Stromal cell of bone marrow (primary cell): ENCODE data around the gene TIMP4.

Experiments
- DNase-seq: peaks from one replicate; pipeline ENCODE4 v3.0.0-alpha.2; 2012; ENCODE audit warnings: low read depth

TIMP4 gene

DNA sequence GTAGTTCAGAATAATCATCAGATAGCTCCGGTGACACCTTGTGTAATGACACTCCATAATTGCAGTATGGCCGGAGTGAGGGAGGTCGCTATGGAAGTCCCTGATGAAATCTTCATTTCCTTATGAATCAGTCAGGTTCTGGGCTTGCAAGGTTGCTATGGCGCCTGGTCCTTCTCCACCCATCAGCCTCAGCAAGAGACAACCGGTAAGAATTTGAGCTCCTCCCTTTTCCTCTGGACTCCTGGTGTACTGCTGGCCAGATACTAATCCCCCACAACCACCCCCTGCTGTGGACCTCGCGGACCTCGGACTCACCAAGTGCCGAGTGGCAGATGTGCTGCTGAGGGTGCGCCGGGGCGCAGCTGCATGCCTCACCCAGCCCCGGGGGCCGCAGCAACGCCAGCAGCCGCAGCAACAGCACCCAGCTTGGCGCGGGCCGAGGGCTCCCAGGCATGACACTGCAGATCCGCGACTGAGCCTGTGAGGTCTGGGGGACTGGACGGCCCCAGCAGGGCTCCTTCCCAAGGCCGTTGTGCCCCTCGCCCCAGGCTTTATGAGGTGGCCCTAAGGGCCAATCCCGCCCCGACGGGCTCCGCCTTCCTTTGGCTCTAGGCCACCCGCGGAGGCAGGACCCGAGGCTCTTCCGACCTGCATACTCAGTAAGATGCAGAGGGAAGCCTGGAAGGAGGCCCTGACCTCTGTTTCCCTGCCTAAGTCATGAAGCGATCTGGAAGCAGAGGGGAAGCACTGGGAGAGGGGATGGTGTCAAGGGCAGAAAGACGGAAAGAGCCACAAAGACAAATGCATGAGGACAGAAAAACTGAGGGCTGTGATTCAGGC is at the start of gene TIMP4:
TSS of gene TIMP4 (minus strand) at position 526 of the 840 bp plus-strand sequence. CDS start at position 454, 72 bp downstream.
- DNase-seq = no peak

DNA sequence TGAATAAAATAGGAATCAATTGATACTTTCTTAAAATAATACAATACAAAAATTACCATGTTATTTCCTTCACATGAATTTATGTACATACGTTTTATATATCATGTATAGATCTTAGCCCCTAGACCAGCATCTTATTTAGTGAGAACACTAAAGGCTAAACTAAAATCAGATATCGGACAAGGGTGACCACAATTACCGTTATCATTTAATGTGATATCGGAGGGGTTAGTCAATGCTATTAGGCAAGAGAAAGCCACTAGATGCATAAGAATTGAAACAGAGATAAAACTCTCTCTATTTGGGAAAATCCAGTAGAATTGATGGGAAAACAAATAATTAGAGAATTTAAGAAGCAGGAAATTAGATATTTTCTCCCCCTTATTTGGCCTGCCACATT is 46.5 kb upstream of the TIMP4 start:
- DNase-seq = no peak

GRCh38 chr3:12201813-12202212 is 43.1 kb upstream of the TIMP4 start:
- no peak for DNase-seq

- peak; percentile 73 for DNase-seq
Measured at GRCh38 chr3:12198301-12198700, 39.6 kb upstream of the TIMP4 start.

DNA sequence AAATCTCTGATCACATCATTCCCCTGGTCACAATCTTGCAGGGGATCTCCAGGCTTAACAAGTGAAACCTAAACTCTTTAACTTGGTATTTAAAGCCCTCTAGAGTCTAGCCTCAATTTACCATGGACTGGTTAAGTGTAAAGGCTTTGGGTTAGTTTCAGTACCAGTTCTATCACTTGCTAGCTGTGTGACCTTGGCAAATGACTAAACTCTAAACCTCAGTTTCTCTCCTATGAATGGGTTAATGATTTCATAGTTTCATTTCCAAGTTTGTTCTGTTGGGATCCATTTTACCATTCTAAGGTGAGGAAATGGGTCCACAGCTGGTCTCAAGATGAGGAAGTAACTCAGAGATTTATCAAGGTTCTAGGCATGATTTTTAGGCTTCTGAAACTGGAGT is 38.8 kb upstream of the TIMP4 start:
- no peak for DNase-seq

DNA sequence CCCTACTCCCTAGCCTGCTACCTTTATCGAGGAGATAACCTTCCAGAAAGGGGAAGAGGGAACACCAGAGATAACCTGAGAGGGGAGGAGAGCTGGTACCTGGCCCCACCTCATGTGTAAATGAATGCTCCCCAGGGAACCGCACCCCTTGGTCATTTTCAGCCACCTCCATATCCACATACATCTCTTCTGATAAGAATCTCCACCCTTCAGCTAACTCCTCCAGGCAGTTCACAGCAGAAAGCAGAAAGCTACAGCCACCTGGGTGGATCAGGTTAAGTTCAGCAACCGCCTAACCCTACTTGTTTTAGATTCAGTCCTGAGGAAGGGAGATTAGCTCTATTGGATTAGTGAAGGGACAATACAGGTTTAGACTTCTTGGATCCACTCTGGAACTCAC is 38.0 kb upstream of the TIMP4 start:
- DNase-seq = no peak

- DNase-seq = no peak
Measured at GRCh38 chr3:12195231-12195630, 36.5 kb upstream of the TIMP4 start.

DNA sequence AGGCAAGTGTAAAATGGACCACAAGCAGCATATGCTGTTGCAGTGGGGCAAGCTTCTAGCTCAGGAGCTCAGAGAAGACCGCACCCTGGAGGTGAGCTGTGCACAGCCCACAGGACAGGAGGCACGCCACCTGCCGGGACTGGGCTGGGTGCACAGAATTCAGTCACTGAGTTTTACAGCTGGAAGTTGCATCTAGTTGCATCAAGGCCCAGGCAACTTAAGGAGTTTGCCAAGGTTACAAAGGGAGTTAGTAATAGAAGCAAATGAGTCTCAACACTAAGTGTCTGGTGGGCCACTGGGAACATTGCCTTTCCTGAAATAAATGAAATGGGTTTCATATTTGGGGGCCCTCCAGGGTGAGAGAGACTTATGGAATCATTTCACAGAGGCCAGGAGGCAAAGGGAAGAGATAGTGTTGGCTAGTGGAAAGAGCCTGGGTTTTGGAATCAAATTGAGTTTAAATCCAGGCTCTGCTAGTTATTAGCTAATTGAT is 36.0 kb upstream of the TIMP4 start:
- no peak for DNase-seq

- peak; percentile 91 for DNase-seq
Measured at GRCh38 chr3:12194209-12194608, 35.5 kb upstream of the TIMP4 start.

GRCh38 chr3:12193485-12194165 is 34.9 kb upstream of the TIMP4 start:
- DNase-seq = peak; percentile 99

DNA sequence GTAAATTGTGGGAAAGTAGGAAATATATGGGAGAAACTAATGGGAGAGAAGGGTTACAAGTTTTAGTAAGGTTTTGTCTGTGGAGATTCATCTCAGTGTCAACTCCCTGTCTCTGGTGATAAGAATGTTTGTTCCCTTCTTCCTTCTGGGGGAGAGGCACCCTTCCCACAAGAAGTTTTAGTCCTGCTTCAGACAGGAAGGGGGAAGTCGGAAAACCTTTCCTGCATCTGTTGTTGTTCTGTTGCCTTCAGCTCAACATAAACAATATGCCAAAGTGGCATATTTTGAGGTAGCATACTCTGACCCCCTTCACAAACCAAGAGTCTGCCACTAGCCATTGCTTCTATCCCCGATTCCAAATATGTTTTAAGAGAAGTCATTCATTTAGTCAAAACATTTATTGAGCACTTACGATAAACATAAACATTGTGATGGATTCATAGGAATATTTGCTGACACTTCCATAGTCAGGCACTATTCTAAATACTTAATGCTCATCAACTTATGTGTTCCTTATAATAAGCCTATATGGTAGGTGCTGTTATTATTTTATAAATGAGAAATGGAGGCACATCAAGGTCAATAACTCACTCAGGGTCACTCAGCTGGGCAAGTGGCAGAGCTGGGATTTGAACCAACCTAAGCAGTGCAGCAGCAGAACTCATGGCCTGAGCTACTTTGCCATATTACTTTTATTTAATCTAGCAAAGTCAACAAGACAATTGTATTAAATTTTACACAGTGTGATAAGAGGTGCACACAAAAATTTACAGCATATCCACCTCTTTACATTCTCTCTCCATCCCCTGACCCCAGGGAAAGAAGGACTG is 34.2 kb upstream of the TIMP4 start:
- no peak for DNase-seq

GRCh38 chr3:12192173-12192572 is 33.5 kb upstream of the TIMP4 start:
- no peak for DNase-seq

- no peak for DNase-seq
Measured at GRCh38 chr3:12191559-12191958, 32.8 kb upstream of the TIMP4 start.

- no peak for DNase-seq
Measured at GRCh38 chr3:12190832-12191231, 32.1 kb upstream of the TIMP4 start.

GRCh38 chr3:12190221-12190807 is 31.6 kb upstream of the TIMP4 start:
- no peak for DNase-seq

DNA sequence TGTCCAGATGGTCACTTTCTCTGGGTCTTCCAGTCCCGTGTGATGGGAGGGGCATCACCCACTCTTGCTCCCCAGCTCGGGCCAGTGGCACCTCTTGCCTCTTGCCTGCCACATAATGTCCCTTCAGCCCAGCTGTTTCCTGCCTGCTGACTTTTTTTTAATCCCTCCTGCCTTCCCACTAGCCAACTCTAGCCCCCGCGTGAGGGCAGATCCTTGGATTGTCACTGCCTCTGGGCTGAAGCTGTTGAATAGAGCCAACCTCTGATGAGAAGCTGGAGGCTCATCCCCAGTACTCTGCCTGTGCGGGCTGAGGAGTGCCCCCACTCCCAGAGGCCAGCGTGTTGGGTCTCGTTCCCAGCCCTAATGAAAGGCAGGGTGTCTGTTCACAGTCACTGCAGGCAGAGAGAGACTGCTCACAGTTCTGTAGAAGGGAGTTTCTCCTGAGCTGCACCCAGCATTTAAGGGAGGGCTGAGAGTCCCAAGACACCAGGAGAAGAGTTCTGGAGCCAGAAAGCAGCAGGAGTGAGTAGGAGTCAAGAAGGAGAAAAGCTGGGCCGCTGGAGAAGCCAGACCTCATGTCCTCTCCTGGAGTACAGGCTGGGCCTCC is 30.1 kb upstream of the TIMP4 start:
- no peak for DNase-seq

DNA sequence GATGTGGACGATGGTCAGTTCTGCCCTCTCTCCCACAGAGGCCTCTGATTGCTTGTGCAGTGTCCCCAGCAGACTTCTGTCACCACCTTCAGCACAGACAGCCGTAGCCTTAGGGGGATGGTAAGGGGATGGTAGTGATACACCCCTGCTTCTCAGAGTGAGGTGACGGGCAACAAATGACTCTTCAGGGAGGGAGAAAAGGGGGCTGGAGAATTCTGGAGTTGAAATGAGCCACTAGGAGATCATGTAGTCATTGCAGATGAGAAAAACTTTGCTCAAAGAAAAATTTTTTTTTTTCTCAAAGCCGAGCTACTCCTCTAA is 29.6 kb upstream of the TIMP4 start:
- DNase-seq = no peak

- DNase-seq = no peak
Measured at GRCh38 chr3:12187448-12188327, 29.0 kb upstream of the TIMP4 start.

DNA sequence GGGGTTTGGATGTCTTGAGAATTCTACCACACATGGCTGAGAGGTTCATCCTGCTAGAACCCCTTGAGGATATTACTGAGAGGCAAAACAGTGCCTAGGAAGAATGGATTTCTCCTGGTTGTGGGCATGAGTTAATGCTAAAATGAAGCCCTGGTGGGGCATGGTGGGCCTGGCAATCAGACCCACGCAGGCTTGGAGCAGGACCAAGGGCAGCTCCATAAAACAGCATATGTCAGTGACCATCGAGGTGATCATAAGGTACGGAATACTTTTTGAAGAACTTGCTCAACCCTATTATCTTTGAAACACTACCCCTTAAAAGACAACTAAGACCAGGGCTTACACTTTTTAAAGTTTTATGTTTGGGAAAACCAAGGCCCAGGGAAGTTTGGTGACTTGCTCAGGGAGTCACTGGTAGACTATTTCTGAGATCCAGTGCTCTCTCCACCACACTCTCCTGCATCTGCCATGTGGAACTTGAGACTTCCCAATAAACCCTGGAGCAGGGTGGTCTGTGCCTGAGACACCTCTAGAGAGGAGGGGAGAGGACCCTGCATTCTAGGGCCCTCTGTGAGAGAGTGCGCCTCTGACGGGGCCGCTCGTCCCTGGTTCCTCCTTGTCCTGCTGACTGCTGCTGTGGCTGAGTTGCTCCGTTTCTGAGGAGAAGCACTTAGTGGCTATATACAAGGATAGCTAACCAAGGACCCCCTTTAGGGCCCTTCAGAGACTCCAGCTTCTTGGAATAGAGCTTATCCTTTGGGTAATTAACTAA is 28.0 kb upstream of the TIMP4 start:
- no peak for DNase-seq

DNA sequence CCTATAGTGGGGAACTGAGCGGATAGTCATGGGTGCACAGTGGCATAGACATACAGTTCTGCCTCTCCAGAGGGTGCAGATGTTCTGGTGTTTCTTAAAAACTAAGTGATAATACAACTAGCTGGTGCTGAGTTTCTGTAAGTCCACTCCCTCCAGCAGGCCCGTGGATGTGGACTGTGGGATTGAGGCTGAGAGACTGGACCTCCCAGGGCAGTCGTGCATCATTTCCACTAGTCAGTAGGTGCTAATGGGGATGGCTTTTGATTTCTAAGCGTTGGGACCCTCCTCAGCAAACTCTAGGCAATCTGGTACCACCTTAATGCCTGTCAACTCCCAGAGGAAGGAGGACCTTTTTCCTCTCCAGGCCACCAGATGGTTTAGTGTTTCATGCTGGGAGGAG is 27.3 kb upstream of the TIMP4 start:
- no peak for DNase-seq
